IPS-20b (cell line): ENCODE results near the gene MTHFSD.

Experiments
- H3K27ac ChIP-seq: one replicate; pipeline ENCODE4 v1.5.1; 2013; ENCODE audit warnings: low read length
- H3K27me3 ChIP-seq: 2 replicates; pipeline ENCODE4 v1.6.1; 2013; ENCODE audit warnings: mild to moderate bottlenecking, low read length, inconsistent platforms; ENCODE audit not compliant: insufficient read depth
- H3K36me3 ChIP-seq: 2 replicates; pipeline ENCODE4 v1.6.1; 2013; ENCODE audit warnings: low read depth, mild to moderate bottlenecking, inconsistent platforms, low read length, moderate library complexity; ENCODE audit not compliant: insufficient read depth
- H3K4me1 ChIP-seq: 2 replicates; pipeline ENCODE4 v1.6.1; 2013; ENCODE audit warnings: mild to moderate bottlenecking, control low read depth, inconsistent platforms, low read length, moderate library complexity; ENCODE audit not compliant: insufficient read depth
- H3K4me3 ChIP-seq: 2 replicates; pipeline ENCODE4 v1.5.1; 2013; ENCODE audit warnings: mild to moderate bottlenecking, low read length, inconsistent platforms
- H3K9ac ChIP-seq: 2 replicates; pipeline ENCODE4 v1.6.1; 2013; ENCODE audit warnings: low read depth, mild to moderate bottlenecking, inconsistent platforms, low read length, moderate library complexity
- H3K9me3 ChIP-seq: 2 replicates; pipeline ENCODE4 v1.6.1; 2013; ENCODE audit warnings: mild to moderate bottlenecking, low read depth, low read length, inconsistent platforms; ENCODE audit not compliant: insufficient read depth

The MTHFSD gene

DNA sequence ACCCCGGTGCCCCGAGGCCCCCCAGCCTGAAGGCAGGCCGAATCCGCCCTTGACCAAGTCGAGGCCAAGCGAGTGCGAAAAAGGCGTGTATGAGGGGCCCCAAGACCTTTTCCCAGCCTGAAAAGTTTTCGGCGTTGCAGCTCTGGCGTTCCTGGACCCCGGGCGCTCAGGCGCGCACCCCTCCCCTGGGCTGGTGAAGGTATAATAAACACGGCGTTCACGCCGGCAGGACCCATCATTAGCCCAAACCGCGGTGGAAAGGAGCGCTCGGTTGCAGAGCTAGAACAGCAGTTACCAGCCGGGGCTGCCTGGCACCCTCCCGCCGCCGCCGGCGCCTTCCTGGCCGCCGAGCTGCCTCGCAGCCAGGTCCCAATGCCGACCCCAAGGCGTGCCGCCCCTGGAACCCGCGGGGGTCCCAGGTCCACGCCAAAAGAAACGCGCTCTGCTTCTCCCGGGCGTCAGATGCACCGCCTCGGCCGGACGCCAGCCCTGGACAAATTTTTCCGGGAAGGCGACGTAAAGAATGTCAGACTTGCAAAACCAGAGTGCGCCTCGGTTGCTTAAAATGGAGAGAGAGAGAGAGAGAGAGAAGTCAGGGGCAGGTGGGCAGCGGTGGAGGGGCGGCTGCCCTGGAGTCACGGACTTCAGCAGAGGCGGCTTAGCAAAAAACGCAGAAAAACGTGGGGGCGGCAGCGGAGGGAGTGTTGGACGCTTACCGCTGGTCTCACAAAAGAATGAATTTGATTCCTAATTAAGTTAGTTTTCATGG is 56.2 kb downstream of the MTHFSD start:
- no peak overlapping the region for H3K27ac ChIP-seq
- no peak overlapping the region for H3K9ac ChIP-seq
- H3K4me1 ChIP-seq, result peaks cover 4% of the 10 kb centered on the region
- no peak overlapping the region for H3K4me3 ChIP-seq
- peaks cover 100% of the 10 kb centered on the region for H3K27me3 ChIP-seq
- peaks cover 15% of the 10 kb centered on the region; the same call in 1 of the 2 replicates for H3K9me3 ChIP-seq
- no peaks in the 10 kb centered on the region for H3K36me3 ChIP-seq

DNA sequence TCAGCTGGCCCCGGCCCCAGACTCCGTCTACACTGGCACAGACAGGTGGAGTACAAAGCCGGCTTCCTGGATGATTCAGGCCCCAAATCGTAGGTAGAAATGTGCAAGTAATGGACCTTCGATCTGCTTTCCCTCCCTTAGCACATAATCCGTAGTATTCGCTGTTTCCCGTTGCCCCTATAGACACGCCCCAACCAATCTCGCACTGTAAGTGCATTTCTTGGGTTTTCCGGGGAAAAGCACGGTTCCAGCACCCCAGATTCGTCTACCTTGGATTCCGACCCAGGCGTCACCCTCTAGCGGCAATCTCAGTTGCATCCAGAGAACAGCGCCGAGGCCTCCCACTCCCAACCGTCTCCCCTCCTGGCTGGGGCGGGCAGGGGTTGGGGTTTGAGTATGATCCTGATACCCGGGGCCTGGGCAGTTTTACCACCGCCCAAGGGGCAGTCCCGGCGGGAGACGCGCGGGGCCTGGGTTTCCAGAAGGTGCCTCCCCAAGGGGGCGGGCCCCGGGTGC is 56.8 kb downstream of the MTHFSD start:
- no peak overlapping the region for H3K27ac ChIP-seq
- no peaks in the 10 kb centered on the region for H3K36me3 ChIP-seq
- no peak overlapping the region for H3K4me3 ChIP-seq
- H3K9ac ChIP-seq, result no peak overlapping the region
- H3K27me3 ChIP-seq, result peaks cover 100% of the 10 kb centered on the region
- peaks cover 6% of the 10 kb centered on the region for H3K4me1 ChIP-seq
- H3K9me3 ChIP-seq, result peaks cover 12% of the 10 kb centered on the region; the same call in 1 of the 2 replicates

DNA sequence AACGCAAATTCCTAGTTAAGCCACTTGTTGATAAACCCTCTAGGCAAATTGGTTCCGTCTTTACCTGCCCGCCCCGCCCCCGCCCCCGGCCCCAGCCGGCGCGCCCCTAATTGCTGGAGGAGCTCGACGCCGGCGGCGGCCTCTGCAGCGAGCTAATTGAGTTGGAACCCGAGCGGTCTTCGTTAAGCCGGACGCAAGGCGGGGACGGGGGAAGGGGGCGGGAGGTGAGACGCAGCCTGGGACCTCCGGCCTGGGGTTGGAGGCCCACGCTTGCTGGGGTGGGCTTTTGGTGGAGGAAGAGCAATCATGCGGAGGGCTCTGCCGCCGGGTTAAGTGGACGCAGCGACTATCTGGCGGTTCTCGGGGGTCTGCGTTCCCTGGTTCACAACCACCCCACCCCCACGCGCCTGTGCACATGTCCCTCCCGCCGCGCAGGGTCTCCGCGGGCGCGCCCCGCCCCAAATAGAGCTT is 57.4 kb downstream of the MTHFSD start:
- Histone ChIP-seq H3K9ac (no peak overlapping the region), H3K36me3 (no peaks in the 10 kb centered on the region), H3K27me3 (peaks cover 100% of the 10 kb centered on the region), H3K4me1 (peaks cover 6% of the 10 kb centered on the region), H3K9me3 (peaks cover 8% of the 10 kb centered on the region; the same call in 1 of the 2 replicates), H3K4me3 (no peak overlapping the region), H3K27ac (no peak overlapping the region)

- H3K9ac ChIP-seq, result no peak overlapping the region
- H3K36me3 ChIP-seq, result no peaks in the 10 kb centered on the region
- H3K4me1 ChIP-seq, result peaks cover 6% of the 10 kb centered on the region
- H3K9me3 ChIP-seq, result peaks cover 8% of the 10 kb centered on the region; the same call in 1 of the 2 replicates
- H3K4me3 ChIP-seq, result no peak overlapping the region
- H3K27me3 ChIP-seq, result peaks cover 100% of the 10 kb centered on the region
- no peak overlapping the region for H3K27ac ChIP-seq
Measured at GRCh38 chr16:86496929-86497461, 58.0 kb downstream of the MTHFSD start.

GRCh38 chr16:86496262-86496928 is 58.6 kb downstream of the MTHFSD start:
- Histone ChIP-seq H3K27me3 (peaks cover 100% of the 10 kb centered on the region), H3K4me3 (no peak overlapping the region), H3K9ac (no peak overlapping the region), H3K36me3 (no peaks in the 10 kb centered on the region), H3K4me1 (peaks cover 6% of the 10 kb centered on the region), H3K27ac (no peak overlapping the region), H3K9me3 (peaks cover 8% of the 10 kb centered on the region; the same call in 1 of the 2 replicates)

DNA sequence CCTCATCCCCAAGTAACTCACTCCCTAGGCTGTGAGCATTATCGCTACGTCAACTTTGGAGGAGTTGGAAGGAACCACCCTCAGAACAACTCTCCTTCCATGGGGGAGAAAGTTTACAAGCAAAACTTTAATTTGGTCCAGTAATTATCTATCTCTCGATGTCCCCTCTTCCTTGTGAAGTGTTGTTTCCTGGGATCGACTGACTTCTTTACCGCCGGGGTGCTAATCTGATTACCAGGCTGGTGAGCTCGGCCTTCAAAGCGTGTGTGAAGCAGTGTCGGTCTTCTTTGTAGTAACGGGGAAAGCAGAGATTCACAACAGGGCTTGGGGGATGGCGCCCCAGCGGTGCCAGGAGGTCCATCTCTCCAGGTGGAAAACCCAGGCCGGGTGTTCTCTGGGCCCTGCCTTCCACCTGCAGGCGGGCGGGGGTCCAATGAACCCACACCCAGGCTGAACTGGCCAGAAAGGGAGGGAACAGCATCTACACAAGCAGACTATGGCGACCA is 59.2 kb downstream of the MTHFSD start:
- peaks cover 8% of the 10 kb centered on the region; the same call in 1 of the 2 replicates for H3K9me3 ChIP-seq
- H3K27me3 ChIP-seq, result peaks cover 100% of the 10 kb centered on the region
- no peak overlapping the region for H3K27ac ChIP-seq
- no peak overlapping the region for H3K4me3 ChIP-seq
- peaks cover 6% of the 10 kb centered on the region for H3K4me1 ChIP-seq
- H3K36me3 ChIP-seq, result no peaks in the 10 kb centered on the region
- no peak overlapping the region for H3K9ac ChIP-seq

GRCh38 chr16:86495357-86495701 is 59.7 kb downstream of the MTHFSD start:
- Histone ChIP-seq H3K27ac (no peak overlapping the region), H3K4me1 (peaks cover 5% of the 10 kb centered on the region), H3K4me3 (no peak overlapping the region), H3K27me3 (peaks cover 100% of the 10 kb centered on the region), H3K9me3 (peaks cover 8% of the 10 kb centered on the region; the same call in 1 of the 2 replicates), H3K9ac (no peak overlapping the region), H3K36me3 (no peaks in the 10 kb centered on the region)

DNA sequence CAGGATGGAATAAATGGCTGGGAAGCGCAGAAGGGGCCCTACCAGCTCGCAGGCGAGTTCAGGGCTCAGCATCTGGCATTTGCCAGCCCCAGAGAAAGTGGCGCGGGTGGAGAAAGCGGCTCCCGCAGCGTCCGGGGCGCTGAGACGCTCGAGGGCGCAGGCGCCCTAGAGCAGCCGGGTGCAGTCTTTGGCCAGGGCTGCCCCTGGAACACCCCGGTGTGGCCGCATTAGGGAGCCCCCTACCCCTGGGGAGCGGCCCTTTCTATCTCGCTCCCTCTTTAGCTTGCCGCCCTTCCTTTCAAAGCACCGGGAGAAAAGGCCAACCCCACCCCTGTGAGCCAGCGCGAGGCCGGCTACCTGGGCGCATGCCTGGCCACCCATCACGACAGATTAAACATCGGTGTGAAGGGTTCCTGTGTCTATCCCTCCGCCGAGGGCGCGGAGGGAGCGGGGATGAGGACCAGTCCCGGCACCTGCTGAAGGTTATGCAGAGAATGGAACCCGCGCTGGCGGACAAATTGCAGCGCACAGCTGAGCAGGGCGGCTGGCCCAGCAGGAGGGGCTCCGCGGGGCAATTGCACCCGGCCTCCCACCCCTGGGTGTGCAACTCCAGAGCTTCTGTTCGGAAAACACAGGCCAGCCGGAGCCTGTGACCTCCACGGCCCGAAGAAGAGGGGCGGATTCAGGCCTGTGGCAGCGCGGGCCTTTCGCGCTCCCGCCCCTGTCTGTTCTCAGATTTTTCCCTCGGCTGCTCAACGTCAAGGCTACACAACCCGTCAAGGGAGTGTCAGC is 60.3 kb downstream of the MTHFSD start:
- Histone ChIP-seq H3K4me3 (no peak overlapping the region), H3K27me3 (peaks cover 100% of the 10 kb centered on the region), H3K9me3 (peaks cover 8% of the 10 kb centered on the region; the same call in 1 of the 2 replicates), H3K9ac (no peak overlapping the region), H3K36me3 (no peaks in the 10 kb centered on the region), H3K4me1 (peaks cover 3% of the 10 kb centered on the region; the same call in 1 of the 2 replicates), H3K27ac (no peak overlapping the region)

- peaks cover 100% of the 10 kb centered on the region for H3K27me3 ChIP-seq
- H3K9ac ChIP-seq, result no peak overlapping the region
- H3K4me3 ChIP-seq, result no peak overlapping the region
- peaks cover 3% of the 10 kb centered on the region; the same call in 1 of the 2 replicates for H3K4me1 ChIP-seq
- H3K9me3 ChIP-seq, result peaks cover 8% of the 10 kb centered on the region; the same call in 1 of the 2 replicates
- H3K27ac ChIP-seq, result no peak overlapping the region
- H3K36me3 ChIP-seq, result no peaks in the 10 kb centered on the region
Measured at GRCh38 chr16:86494039-86494564, 60.9 kb downstream of the MTHFSD start.

GRCh38 chr16:86492961-86493629 is 61.9 kb downstream of the MTHFSD start:
- Histone ChIP-seq H3K27ac (no peak overlapping the region), H3K36me3 (no peaks in the 10 kb centered on the region), H3K27me3 (peaks cover 100% of the 10 kb centered on the region)

More at GRCh38 chr16:86492961-86493629, 61.9 kb downstream of the MTHFSD start:
- H3K9me3 ChIP-seq, result peaks cover 5% of the 10 kb centered on the region; the same call in 1 of the 2 replicates
- H3K4me1 ChIP-seq, result peaks cover 3% of the 10 kb centered on the region; the same call in 1 of the 2 replicates
- H3K4me3 ChIP-seq, result no peak overlapping the region
- H3K9ac ChIP-seq, result no peak overlapping the region
